GM15510 (cell line): Measurements from ENCODE around the gene E2F2.
A peak's percentile ranks its signal among the peaks of the same experiment; 100 is the strongest.

ENCODE experiments used
- POLR2A ChIP-seq: IDR thresholded peaks from 3 replicates; pipeline ENCODE4 v1.6.1; 2011; ENCODE audit warnings: borderline replicate concordance; ENCODE audit not compliant: insufficient read length; ENCODE audit errors: extremely low read depth

Gene E2F2

GRCh38 chr1:23544444-23545389, 13.7 kb upstream of the E2F2 start:
- TF ChIP-seq POLR2A, result no peak

- TF ChIP-seq POLR2A, result no peak
Observed at GRCh38 chr1:23543707-23544443, 12.8 kb upstream of the E2F2 start.

GRCh38 chr1:23539698-23540266, 8.7 kb upstream of the E2F2 start:
- TF ChIP-seq POLR2A, result no peak

GRCh38 chr1:23537296-23537973, 6.4 kb upstream of the E2F2 start:
- TF ChIP-seq POLR2A, result no peak

GRCh38 chr1:23533246-23534023, 2.4 kb upstream of the E2F2 start:
- no peak for TF ChIP-seq POLR2A

GRCh38 chr1:23531562-23532094, 595 bp upstream of the E2F2 start:
- no peak for TF ChIP-seq POLR2A

- no peak for TF ChIP-seq POLR2A
Observed at GRCh38 chr1:23530087-23530746, 816 bp downstream of the E2F2 start.

GRCh38 chr1:23529146-23530086, 1.6 kb downstream of the E2F2 start:
- no peak for TF ChIP-seq POLR2A

- peak; percentile 16 for TF ChIP-seq POLR2A
Observed at GRCh38 chr1:23528250-23528978, 2.6 kb downstream of the E2F2 start.

GRCh38 chr1:23527900-23528249, 3.2 kb downstream of the E2F2 start:
- no peak for TF ChIP-seq POLR2A

- TF ChIP-seq POLR2A, result no peak
Observed at GRCh38 chr1:23527366-23527765, 3.7 kb downstream of the E2F2 start.

- no peak for TF ChIP-seq POLR2A
Observed at GRCh38 chr1:23526329-23527041, 4.5 kb downstream of the E2F2 start.
